DND-41 (cell line): ENCODE data around the gene OR2C3.

Experiments used
- ATAC-seq: fragments of 200-7000 bp; cut with Tn5 transposase; 3 replicates; pipeline ENCODE4 v1.9.1; 2021; ENCODE audit warnings: low read depth; ENCODE audit not compliant: insufficient read depth
- DNase-seq: peaks from one replicate; pipeline ENCODE4 v3.0.0-alpha.2; 2020
- H2AFZ ChIP-seq: 2 replicates; pipeline ENCODE4 v1.6.0; 2012; ENCODE audit warnings: low read depth, low read length
- H3K27ac ChIP-seq: 2 replicates; pipeline ENCODE4 v1.5.1; 2012; ENCODE audit warnings: low read length, inconsistent platforms
- H3K27me3 ChIP-seq: fragments of 200-600 bp; sonication (generic); 2 replicates; pipeline ENCODE4 v1.6.0; 2012; ENCODE audit warnings: low read length, mild to moderate bottlenecking, inconsistent platforms; ENCODE audit not compliant: insufficient read depth, poor library complexity
- H3K36me3 ChIP-seq: 2 replicates; pipeline ENCODE4 v1.5.1; 2012; ENCODE audit warnings: low read length, inconsistent platforms; ENCODE audit not compliant: insufficient read depth
- H3K4me1 ChIP-seq: 2 replicates; pipeline ENCODE4 v1.5.1; 2012; ENCODE audit warnings: mild to moderate bottlenecking, low read length; ENCODE audit not compliant: insufficient read depth
- H3K4me2 ChIP-seq: 2 replicates; pipeline ENCODE4 v1.6.0; 2012; ENCODE audit warnings: mild to moderate bottlenecking, moderate library complexity, low read length, inconsistent platforms; ENCODE audit not compliant: insufficient read depth
- H3K4me3 ChIP-seq, 2 experiments: fragments of 200-600 bp in 1 of 2; shearing (Covaris generic) in 1 of 2; 2 replicates each; pipeline ENCODE4 v1.5.1; 2012 to 2016; ENCODE audit warnings: inconsistent platforms in 2 of 2, low read length in 2 of 2, mild to moderate bottlenecking in 2 of 2, low read depth in 1 of 2, moderate library complexity in 1 of 2
- H3K79me2 ChIP-seq: 2 replicates; pipeline ENCODE4 v1.6.0; 2012; ENCODE audit warnings: low read length, inconsistent platforms; ENCODE audit not compliant: insufficient read depth
- H3K9ac ChIP-seq: 2 replicates; pipeline ENCODE4 v1.6.0; 2012; ENCODE audit warnings: low read depth, mild to moderate bottlenecking, inconsistent platforms, low read length, moderate library complexity
- H3K9me3 ChIP-seq: 2 replicates; pipeline ENCODE4 v1.5.1; 2012; ENCODE audit warnings: low read length, moderate library complexity, mild to moderate bottlenecking, inconsistent platforms; ENCODE audit not compliant: insufficient read depth, severe bottlenecking
- H4K20me1 ChIP-seq: 2 replicates; pipeline ENCODE4 v1.6.0; 2012; ENCODE audit warnings: low read length; ENCODE audit not compliant: insufficient read depth
- EZH2 ChIP-seq: IDR thresholded peaks from 3 replicates; pipeline ENCODE4 v1.6.1; 2012; ENCODE audit warnings: borderline replicate concordance, low read depth, mild to moderate bottlenecking, moderate library complexity, low read length, inconsistent platforms; ENCODE audit not compliant: severe bottlenecking
- TF ChIP-seq, protein P1 (sequence below): IDR thresholded peaks from 2 replicates; pipeline ENCODE4 v1.5.1; 2012; ENCODE audit warnings: borderline replicate concordance, low read length, moderate library complexity, mild to moderate bottlenecking; ENCODE audit not compliant: poor library complexity, severe bottlenecking; ENCODE audit errors: extremely low read depth

OR2C3 gene

DNA sequence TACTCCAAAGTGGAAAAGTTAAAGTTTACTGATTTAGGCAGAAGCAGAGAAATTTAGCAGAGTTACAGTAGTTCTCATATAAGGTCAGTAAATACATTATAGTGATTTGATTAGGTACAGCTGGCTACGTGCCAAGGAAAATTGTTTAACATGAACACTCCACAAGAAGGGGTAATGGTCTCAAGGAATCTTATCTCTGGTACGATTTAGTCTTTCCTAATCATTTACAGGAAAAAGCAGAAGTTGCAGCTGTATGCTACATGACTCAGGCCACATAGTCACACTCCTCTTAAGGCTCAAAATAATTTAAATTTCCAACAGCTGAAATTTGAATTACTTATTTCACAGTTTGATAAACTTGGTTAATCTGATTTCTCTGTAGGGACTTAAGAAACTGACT, 41.5 kb downstream of the OR2C3 start:
- Histone ChIP-seq H3K79me2 (no peaks in the 10 kb centered on the region), H3K27me3 (no peaks in the 10 kb centered on the region), H3K4me1 (no peaks in the 10 kb centered on the region), H3K9ac (no peak overlapping the region), H4K20me1 (no peaks in the 10 kb centered on the region), H3K4me2 (no peak overlapping the region), H3K4me3 (no peak overlapping the region), H3K9me3 (no peaks in the 10 kb centered on the region), H3K27ac (no peak overlapping the region), H2AFZ (no peak overlapping the region), H3K36me3 (no peaks in the 10 kb centered on the region)
- no peak for DNase-seq
- TF ChIP-seq, protein P1, sequence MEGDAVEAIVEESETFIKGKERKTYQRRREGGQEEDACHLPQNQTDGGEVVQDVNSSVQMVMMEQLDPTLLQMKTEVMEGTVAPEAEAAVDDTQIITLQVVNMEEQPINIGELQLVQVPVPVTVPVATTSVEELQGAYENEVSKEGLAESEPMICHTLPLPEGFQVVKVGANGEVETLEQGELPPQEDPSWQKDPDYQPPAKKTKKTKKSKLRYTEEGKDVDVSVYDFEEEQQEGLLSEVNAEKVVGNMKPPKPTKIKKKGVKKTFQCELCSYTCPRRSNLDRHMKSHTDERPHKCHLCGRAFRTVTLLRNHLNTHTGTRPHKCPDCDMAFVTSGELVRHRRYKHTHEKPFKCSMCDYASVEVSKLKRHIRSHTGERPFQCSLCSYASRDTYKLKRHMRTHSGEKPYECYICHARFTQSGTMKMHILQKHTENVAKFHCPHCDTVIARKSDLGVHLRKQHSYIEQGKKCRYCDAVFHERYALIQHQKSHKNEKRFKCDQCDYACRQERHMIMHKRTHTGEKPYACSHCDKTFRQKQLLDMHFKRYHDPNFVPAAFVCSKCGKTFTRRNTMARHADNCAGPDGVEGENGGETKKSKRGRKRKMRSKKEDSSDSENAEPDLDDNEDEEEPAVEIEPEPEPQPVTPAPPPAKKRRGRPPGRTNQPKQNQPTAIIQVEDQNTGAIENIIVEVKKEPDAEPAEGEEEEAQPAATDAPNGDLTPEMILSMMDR, result no peak
- TF ChIP-seq EZH2, result no peak
- no peak for ATAC-seq

DNA sequence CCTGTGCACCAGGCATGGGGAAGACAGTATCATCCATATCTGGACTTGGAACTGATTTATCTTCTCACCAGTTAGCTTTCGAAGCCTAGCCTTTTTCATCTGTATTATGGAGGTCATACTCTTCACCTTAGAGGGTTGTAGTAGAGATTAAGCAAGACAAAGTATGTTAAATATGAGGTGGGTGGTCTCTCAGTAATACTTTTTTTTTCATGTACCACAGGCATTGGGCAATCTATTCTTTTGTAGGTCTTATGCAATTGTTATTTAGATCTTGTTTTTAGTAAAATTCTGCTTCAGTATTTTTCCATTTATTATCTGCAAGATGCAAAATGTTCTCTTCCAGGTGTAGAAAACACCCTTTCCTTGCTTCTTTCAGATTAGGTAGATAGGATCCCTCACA, 43.1 kb downstream of the OR2C3 start:
- no peak for ATAC-seq
- no peak overlapping the region for H2AFZ ChIP-seq
- TF ChIP-seq, protein P1, result no peak
- TF ChIP-seq EZH2, result no peak

DNA sequence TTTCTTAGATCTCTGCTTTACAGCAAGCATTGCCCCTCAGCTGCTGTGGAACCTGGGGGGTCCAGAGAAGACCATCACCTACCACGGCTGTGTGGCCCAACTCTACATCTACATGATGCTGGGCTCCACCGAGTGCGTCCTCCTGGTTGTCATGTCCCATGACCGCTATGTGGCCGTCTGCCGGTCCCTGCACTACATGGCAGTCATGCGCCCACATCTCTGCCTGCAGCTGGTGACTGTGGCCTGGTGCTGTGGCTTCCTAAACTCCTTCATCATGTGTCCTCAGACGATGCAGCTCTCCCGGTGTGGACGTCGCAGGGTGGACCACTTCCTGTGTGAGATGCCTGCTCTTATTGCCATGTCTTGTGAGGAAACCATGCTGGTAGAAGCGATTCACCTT, 44.9 kb downstream of the OR2C3 start:
- no peak overlapping the region for H3K9ac ChIP-seq
- no peak overlapping the region for H3K4me2 ChIP-seq
- no peaks in the 10 kb centered on the region for H3K36me3 ChIP-seq
- H3K27ac ChIP-seq, result no peak overlapping the region
- TF ChIP-seq EZH2, result no peak
- TF ChIP-seq, protein P1, result no peak
- H3K9me3 ChIP-seq, result no peaks in the 10 kb centered on the region
- no peak for DNase-seq
- no peaks in the 10 kb centered on the region for H3K4me1 ChIP-seq
- H2AFZ ChIP-seq, result no peak overlapping the region
- H3K79me2 ChIP-seq, result no peaks in the 10 kb centered on the region
- H4K20me1 ChIP-seq, result no peaks in the 10 kb centered on the region
- peaks cover 4% of the 10 kb centered on the region for H3K27me3 ChIP-seq
- ATAC-seq, result no peak
- H3K4me3 ChIP-seq, result no peak overlapping the region

More for the DNA sequence above, 43.1 kb downstream of the OR2C3 start:
- Histone ChIP-seq H3K4me3 (no peak overlapping the region), H3K9me3 (no peaks in the 10 kb centered on the region), H3K4me1 (no peaks in the 10 kb centered on the region), H3K27me3 (peaks cover 4% of the 10 kb centered on the region), H3K27ac (no peak overlapping the region), H3K36me3 (no peaks in the 10 kb centered on the region), H3K79me2 (no peaks in the 10 kb centered on the region), H3K4me2 (no peak overlapping the region), H3K9ac (no peak overlapping the region), H4K20me1 (no peaks in the 10 kb centered on the region)
- DNase-seq, result no peak

DNA sequence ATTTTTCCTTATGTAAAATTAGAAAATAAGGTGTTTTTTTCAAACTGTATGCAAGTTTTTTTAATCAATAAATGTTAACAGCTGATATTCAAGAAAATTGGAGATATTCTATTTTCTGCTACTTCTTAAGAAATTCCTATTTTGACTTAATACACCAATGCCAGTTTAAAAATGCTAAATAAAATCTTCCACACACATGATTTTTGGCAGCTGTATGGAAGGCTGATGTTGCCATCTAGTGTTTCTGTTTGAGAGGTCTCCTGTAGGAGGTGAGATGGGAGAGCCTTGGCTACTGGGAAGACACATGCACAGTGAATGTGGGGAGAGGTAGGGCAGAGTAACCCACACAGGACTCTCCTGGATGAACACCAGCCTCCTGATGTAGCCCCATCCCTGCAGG, 49.2 kb downstream of the OR2C3 start:
- no peaks in the 10 kb centered on the region for H4K20me1 ChIP-seq
- H3K4me1 ChIP-seq, result no peaks in the 10 kb centered on the region
- H3K27ac ChIP-seq, result no peak overlapping the region
- H3K27me3 ChIP-seq, result peaks cover 4% of the 10 kb centered on the region
- peak; percentile 80 for ATAC-seq
- no peaks in the 10 kb centered on the region for H3K9me3 ChIP-seq
- H3K4me3 ChIP-seq, result no peak overlapping the region
- DNase-seq, result peak; percentile 21
- no peak overlapping the region for H3K4me2 ChIP-seq
- no peak for TF ChIP-seq EZH2
- TF ChIP-seq, protein P1, result peak; percentile 67
- H3K36me3 ChIP-seq, result no peaks in the 10 kb centered on the region
- no peaks in the 10 kb centered on the region for H3K79me2 ChIP-seq
- H2AFZ ChIP-seq, result no peak overlapping the region
- H3K9ac ChIP-seq, result no peak overlapping the region
